HG03571 (cell line): Measurements from ENCODE around the gene TNS1.
"Not testable (repeated sequence)": the region's sequence is repeated elsewhere in the genome, so short reads cannot be mapped to it uniquely, and the experiment has no call there.

Experiments used
- ATAC-seq: cut with Tn5 transposase; IDR thresholded peaks from one replicate; pipeline ENCODE4 v1.9.1; 2021; ENCODE audit not compliant: unreplicated experiment

TNS1 gene

DNA sequence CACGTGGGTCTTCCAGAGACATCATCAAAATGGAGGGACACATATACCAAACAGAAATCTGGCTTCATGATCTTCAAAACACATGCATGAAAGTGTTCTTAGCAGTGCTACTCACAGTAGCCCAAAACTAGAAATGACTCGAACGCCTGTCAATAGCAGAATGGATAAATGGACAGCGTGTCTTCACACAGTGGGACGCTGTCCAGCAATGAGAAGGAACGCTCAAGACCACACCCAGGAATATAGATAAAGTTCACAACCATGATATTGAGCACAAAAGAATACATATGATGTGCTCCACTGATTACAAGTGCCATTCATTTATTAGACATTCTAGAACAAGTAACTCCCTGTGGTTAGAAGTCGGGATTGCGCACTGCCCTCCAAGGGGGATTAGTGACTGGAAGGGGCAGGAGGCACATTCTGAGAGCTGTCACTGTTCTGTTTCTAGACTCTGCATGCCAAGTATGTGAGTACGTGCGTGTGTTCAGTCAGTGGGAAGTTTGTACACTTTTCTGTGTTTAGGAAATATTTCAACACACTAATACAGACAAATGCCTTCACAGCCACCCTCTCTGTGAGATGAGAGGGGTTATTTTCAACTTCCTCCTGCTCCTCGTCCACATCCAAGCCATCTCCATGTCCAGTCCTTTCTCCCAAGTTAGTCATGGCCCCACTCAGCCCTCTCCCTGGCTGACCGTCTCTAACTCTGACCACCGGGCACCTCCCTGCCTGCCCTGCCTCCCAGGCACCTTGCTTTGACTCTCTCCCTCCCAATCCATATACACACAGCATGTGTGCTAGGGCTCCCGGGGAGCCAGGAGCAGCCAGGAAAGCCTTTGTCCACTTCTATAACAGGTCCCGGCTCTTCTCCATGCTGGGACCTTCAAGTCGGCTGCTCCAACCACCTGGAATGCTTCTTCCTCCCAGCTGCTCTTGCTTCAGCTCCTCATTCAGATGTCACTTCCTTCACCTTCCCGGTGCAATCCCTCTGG is 26.9 kb upstream of the TNS1 start:
- ATAC-seq: no peak

DNA sequence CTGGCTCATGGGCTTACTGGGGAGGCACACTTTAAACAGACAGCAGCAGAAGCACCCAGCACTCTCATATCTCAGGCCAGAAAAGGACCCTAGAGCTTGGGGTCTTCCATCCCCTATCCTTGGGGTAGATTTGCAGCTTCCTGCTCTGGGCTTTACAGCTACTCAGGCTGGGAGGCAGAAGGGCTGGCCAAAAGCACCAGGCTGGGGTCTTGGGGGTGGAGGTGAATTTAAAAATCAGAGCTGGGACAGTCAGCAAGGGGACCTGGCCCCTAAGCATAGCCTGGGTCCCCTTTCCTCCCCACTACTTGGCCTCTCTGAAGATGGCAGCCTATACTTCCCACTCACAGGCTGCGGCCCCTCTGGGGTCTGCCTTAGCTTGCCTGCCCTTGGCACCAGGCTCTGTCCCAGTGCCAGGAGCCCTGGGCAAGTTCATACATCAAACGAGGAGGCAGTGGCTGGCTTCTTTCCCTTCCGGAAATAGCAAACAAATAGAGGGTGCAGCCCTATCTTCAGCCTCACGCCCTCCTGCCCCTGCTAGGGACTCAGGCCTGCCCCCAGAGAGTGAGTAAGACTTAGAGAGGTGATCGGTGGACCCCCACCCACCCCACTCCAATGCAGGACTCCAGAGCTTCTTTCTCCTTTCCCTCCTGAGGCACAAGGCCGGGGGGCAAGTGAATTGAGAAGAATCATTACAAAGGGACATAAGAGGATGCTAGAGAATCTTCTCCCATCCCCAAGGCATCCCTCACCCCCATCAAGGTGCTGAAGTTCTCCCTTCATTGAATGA is 26.0 kb upstream of the TNS1 start:
- ATAC-seq: no peak

DNA sequence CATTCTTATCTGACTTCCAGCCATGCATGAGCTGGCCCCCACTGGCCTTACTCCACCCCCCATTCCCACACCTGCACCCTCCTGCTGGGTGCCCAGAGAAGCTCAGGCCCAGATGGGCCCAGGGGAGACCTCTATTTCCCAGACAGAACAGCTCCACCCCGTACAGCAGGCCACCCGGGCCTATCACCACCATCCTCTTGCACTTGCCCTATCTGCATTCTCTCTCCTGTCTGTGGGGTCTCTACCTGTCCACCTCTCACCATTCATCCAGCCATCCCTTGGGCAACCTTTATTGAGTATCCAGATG is 25.3 kb upstream of the TNS1 start:
- ATAC-seq: no peak

DNA sequence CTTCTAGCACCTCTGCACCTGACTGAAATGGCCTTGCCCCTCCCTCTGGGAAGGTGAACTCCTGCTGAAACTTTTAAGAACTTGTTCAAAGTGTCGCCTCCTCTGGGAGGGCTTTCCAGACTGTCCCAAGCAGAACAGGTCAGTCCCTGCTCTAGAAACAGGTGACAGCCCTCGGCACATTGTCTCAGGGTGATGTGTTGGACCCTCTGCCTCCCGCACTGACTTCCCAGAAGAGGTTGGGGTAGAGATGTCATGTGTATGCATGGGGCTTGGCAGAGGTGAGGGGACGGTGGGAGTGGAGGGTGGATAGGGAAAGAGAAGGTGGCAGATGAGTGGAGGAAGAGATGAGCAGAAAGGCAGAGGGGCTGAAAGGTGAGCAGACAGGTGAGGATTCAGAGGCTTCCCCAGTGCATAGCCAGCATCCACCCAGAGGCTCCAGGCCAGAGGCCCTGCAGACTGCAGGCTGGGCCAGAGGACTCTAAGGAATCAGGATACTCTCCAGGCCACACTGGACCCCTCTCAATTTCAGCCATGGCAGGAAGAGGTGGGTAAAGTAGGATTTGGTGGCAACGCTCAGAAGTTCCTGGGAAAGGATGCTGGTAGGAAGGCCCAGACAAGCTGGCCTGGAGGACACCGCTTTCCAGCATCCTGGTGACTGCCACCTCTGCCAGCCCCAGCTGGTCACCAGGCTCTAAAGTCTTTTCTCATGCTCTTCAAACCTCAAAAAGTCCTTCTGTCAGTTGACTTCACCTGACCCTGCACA is 24.8 kb upstream of the TNS1 start:
- ATAC-seq: no peak

DNA sequence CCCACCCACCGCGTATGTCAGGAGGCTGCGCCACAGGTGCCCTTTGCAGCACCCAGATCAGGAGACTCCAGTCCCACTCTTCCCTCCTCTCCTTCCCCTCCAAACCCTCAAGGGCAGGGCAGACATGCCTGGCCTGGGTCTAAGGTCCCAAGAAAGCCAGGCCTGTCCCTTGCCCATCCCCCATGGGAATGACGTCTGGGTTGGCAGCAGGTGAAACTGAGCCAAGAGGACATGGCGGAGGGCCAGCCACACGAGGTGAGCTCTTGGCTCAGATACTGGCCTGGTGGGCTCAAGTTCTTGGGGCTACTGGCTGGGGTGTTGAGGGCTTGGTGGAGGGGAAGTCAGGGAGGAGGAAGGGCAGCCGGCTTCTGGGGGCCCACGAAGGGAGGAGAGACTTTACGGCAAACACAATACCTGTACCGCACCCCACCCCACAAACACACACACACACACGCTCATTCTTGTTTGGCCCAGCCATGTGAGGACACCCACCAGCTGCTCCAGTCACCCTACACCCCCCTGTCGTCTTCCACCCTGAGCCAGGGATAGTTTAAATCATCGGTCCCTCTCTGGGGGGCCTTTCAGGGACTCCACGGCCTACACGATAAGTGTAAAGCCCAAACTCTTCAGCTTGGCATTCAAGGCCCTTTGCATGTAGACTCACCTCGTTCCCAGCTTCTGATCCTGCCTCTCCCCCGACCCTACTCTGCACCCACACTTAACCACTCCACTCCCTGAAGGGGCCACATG is 24.1 kb upstream of the TNS1 start:
- ATAC-seq: no peak

DNA sequence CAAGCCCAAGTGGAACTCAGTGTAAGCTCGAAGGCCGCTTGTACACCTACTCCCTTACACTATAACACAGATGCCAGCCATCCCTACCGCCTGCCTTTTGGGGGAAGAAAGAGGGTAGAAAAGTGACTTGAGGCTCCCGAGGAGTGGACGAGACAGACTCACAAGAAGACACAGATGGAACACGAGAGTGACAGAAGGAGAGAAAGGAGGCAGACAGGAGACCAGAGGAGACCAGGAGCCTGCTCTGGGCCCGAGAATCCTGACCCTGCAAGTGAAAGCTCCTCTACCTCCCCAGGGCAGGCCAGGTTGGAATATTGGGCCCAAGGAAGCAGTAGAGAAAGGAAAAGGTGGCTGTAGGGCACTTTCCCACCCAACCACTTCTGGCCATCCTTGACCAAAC is 23.4 kb upstream of the TNS1 start:
- ATAC-seq: no peak

DNA sequence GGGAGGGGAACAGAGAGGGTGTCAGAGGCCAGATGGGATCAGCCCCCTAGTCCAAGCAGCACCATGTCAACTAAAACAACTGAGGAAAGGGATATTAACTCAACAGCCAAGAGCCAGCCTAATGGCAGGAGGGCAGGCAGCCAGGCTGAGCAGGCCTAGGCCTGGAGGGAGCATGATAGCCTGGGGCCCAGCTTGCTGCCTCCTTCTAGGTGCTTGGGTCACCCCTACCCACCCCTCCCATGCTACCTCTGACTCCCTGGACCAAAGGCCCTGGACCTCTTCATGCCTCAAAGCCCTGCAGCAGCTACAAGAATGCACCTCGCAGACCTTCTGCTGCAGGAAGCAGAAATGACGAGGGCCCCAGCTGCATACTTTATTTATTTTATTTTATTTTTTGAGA is 22.1 kb upstream of the TNS1 start:
- ATAC-seq: no peak

DNA sequence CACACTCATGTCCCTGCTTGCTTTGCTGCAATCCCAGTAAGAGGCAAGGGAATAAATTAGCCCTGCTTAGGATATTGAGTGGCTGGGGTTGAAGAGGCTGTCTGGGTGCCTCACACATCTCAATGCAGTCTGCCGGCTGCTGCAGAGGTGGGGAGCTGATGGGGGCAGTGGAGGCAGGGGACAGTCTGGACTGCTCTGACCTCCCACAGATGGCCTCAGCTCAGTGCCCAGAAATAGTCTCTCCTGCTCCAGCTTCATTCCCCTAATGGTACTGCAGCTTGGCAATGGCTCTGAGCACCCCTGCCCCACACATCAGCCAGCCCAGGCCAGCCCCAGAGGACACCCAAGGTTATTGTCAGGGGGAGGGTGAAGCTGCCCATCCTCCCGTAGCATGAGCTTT is 21.5 kb upstream of the TNS1 start:
- no peak for ATAC-seq

DNA sequence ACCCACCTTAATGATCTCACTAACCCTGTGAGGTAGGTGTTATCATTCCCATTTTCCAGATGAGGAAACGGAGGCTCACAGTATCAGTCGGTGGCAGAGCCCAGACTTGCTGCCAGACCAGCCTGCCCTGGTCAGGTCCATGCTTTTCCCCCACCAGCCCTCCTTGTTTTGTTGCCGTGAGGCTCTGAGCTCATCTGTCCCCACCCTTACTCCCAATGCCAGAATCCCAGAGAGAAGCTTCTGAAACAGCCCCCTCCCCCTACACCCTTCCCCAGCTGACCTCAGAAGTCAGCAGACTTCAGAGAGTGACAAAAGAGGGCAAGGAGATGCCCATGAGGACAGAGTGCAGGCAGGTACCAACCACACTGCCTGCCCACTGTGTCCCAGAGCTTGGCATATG is 20.8 kb upstream of the TNS1 start:
- ATAC-seq: no peak

DNA sequence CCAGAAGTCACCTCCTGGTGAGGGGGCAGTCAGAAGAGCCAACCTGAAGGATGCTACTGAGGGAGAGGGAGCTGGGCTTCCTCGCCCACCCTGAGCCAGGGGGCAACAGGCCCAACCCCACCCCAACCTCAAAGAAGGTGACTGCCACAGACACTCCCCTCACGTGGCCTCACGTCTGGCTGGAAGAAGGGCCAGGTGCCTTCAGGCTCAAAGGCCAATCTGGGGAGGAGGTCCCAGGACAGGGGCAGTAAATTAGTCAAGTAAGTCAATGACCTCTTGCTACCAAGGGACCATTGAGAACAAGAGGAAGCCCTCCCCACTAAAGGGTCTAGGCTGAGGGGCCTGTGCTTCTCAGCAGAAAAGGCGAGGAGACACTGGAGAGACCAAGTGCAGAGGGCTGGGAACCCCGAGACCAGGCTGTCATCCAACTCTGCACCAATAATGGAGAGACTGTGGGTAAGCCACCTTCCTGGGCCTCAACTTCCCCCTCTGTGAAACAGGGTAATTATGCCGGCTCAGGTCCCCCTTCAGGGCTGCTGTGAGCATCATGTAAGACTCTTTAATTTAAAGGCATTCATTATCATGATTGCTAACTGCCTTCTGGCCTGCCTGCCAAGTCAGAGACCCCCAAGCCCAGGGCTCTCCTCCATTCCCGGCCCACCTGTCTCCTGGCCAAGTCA is 20.2 kb upstream of the TNS1 start:
- ATAC-seq: no peak

DNA sequence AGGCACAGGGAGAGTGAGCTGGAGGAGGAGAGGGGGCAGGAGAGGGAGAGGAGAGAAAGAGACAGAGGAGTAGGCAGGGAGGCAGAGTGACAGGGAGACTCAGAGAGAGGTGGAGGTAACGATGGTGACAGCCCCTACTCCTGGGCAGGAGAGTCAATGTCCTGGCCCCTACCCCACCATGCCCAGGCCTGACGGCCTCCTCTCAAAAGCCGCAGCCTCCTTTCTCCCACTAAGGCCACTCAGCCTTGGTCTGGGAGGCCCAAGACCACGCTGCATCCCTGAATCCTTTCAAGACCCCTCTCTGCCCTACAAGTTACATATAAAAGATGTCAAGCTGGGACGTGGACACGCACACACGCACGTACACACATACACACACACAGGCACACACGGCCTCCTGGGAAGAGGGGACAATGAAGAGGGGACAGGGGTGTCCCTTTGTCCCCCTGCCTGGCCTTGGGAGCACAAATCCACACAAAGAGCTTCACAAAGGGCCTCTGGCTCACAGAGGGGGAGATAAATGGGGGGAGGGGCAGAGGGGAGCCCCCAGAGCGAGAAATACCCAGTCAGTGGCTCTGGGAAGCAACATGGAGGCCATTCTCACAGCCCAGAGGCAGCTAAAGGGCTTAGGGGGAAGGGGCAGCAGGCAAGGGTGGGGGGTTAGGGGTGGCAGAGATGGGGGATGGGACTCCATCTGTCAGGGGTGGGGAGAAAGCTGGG is 19.5 kb upstream of the TNS1 start:
- no peak for ATAC-seq

DNA sequence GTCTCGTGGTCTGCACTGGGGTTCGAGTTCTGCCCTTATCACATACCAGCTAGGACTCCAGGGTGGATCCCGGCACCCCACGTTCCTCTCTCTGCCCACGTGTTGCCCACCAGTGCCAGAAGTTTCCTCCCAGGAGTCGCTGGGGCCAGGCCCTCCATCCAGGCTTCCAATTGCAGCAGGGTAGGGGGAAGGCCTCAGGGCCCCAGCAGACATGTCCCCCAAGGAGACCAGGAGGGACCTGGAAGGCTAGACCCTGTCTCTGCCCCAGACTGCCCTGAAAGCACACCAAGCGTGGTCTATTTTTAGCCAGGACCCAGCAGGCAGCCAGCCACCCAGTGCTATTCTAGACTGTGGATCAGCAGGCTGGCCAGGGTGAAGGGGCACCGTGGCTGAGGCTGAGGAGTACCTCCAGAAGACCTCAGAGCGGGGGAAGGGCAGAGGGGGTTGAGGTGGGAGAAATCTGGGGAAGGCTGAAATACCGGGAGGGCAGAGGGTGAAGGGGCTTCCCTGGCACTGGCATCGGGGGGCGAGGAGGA is 18.8 kb upstream of the TNS1 start:
- no peak for ATAC-seq

DNA sequence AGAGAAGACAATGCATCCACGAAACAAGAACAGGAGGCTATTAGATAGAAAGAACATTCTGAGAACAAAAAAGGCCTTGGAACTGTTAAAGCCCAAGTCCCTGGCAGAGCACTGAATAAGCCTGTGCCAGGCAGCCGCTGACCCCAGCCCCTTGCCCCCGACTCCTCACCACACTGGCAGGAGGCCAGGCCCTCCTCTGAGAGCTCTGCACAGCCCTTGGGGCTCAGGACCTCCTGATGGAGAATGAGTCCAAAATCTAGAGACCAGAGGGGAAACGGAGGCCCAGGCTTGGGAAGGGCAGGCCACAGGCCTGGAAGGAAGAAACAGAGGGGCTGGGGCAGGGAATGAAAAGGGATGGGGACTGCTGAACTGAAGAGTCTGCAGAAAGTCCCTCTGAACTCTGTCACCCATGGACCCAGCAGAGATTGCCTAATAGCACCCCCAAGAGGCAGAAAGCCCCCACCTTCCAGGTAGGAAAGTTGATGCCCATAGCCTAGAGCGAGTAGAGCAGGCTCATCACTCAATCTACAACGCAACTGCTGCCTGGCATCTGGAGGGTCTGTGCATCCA is 18.3 kb upstream of the TNS1 start:
- no peak for ATAC-seq

DNA sequence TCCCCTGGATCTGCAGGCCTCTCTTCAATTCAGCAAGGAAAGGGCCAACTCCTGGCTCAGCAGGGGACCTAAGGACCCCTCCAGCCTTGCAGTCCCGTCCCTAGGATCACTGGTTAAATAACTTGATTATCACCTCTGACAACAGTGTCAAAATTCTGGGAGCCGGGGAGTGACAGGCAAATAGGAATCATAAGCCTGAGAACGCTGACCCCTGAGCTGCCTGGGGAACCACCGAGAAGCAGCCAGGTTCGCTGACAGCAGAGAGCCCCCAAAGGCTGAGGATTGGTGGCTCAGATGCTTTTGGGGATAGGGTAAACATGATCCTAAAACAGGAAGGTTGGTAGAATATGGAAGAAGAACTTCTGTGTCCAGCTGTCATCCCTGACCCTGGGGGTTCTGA is 17.5 kb upstream of the TNS1 start:
- ATAC-seq: no peak

DNA sequence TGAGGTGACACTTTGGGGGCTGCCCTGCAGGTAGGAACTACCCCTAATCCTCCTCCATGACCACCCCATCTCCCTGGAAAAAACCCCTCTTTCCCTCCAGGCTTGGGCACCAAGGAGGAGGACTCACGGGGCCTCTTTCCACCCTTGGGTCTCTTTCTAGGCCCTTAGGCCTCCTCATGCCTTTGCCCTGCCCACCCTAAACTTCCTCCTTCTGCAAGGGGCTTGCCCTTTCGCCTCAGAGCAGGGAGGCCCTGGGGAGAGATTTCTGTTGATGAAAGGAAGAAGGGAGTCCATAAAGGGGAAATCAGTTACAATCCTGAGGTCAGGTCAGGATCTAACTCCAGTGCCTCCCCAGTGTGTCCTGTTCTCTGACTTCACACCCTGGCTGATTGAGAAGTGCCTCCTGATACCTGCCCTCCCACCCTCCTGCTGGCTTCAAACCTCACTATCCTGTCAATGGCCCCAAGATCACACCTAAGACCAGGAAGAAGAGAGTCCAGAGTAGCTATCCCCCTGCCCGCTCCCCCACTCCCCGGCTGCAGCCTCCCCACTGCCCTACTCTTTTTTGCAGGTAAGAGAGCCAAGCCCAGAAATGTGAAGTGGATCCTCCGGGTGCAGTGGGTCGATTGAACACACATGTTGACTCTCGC is 16.7 kb upstream of the TNS1 start:
- ATAC-seq: no peak

DNA sequence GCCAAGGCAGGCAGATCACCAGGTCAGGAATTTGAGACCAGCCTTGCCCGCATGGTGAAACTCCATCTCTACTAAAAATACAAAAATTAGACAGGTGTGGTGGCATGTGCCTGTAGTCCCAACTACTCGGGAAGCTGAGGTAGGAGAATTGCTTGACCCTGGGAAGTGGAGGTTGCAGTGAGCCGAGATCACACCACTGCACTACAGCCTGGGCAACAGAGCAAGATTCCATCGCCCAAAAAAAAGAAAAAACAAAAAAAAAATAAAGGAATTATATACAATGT is 16.0 kb upstream of the TNS1 start:
- ATAC-seq: not testable (repeated sequence)

DNA sequence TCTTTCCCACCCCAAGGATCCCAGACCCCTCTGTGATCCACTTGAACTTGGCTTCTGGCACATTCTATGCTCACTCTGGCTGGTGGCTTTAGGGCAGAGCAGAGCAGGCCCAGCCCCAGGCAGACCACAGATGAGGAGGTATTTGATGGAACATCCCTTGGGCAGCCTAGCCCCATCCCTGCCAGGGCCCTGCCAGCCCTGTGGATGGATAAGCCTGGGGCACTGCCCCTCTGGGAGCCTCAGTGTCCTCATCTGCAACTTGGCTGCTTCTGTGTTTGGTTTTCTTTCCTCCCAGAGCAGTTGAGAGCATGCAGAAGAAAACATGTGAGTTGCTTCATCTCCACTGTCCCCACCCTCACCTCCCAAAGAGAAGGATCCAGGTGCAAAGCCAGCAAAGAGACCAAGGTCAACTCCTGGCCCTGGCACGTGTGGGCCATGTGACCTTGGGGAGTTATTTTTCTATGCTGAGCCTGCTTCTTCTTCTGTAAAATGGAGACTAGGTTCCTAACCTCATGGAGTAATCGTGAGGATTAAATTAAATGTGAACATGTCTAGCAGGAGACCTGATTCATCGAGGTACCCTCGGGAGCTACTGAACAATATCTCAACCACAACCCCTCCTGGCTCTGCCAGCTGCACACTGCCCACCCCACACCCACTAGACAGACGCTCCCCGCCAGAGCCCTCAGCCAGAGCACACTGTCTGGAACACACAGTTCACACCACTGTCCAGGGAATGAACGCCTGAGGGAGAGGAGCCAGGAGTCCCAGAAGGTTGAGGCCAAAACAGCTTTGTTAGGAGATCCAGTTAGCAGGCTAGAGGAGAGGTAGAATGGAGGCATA is 14.6 kb upstream of the TNS1 start:
- no peak for ATAC-seq

DNA sequence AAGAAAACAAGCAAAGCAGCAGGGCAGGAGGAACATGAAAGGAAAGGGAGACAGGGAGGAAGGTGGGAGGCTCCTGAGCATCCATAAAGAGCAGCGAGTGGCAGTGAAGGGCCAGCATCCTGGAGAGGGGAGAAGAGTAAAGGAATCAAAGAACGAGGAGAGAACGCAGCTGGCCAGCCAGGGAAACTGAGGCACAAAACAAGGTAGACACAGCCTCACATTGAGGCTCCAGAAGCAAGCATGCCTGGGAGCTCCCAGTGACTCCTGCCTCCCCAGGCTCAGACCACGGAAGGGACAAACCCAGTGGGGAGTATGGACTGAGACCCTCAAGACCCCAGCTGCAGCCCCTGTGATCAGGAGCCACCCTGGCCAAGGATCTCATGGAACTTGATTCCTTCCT is 14.0 kb upstream of the TNS1 start:
- ATAC-seq: no peak
